HG02884 (cell line): ENCODE data around the gene KRT83.

Experiments used
- ATAC-seq: cut with Tn5 transposase; IDR thresholded peaks from one replicate; pipeline ENCODE4 v1.9.1; 2021; ENCODE audit warnings: mild to moderate bottlenecking, moderate library complexity; ENCODE audit not compliant: unreplicated experiment

The KRT83 gene

DNA sequence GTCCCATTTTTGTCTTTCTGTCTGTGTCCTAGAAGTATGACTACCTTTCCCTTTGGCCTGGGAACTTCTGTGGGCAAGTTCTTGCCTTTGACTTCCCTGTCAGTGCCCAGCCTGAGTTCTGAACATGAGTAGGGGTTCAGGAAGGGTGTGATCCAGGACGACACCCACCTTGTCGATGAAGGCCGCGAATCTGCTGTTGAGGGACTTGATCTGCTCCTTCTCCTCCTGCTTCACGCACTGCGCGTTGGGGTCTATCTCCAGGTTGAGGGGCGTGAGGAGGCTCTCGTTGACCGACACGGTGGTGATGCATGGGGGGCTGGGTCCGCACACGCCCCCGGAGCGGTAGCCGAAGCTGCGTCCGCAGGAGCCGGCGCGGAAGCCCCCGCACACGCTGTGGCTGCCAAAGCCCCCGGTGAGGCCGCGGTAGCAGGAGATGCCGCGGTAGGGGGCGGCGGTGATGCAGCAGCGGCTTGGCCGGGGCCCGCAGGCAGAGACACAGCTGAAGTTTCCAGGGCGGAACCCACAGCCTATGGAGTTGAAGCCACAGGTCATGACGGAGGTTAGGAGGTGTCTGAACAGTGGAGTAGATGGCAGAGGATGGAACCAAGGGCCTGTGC is at the start of gene KRT83:
KRT83 (minus strand) TSS at position 615 of the 617 bp plus-strand sequence; CDS start at position 552, 63 bp downstream.
- ATAC-seq = no peak

GRCh38 chr12:52369809-52370208 is 48.6 kb upstream of the KRT83 start:
- no peak for ATAC-seq

DNA sequence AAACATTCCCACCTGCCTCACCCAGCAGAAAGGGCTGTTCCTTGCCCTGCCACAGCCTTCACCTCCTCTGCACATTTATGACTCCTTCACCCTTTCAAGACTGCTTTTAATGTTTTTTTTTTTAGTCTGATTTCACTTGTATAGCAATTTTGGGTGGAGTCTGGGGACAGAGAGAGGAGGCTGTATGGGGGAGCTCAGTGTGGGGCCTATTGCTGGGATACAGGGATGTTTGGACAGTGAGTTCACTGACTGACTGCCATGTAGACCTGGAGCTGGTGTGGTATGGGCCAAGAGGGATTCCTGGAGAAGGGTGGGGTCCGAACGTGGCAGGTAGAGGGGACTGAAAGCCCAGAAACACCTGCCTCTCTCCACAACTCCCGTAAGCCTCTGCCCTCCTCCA is 48.0 kb upstream of the KRT83 start:
- no peak for ATAC-seq

DNA sequence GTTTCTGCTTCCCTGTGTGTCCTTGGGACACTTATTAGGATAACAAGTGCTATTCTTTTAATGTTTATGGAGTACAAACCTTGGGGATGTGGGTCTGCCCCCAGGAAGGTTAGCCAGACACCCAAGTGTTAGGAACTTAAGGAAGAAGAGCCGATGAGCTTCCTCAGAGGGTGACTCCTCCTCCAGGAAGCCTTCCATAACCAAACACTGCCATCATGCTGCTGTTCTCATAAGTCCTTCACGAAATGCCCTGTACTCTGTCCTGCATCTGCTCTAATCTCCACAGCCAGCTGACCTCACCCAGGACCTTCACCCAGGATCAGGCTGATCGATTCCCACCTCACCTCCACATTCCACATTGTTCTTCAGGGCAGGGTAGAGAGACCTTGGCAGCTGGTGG is 47.3 kb upstream of the KRT83 start:
- ATAC-seq = no peak

- ATAC-seq = no peak
Measured at GRCh38 chr12:52367876-52368275, 46.7 kb upstream of the KRT83 start.

- ATAC-seq = no peak
Measured at GRCh38 chr12:52366738-52367485, 45.7 kb upstream of the KRT83 start, which contains the start of gene KRT85. Gene KRT85 (minus strand): TSS chr12:52367481. CDS start chr12:52367405, 76 bp downstream.

- ATAC-seq = no peak
Measured at GRCh38 chr12:52364901-52365489, 43.8 kb upstream of the KRT83 start.

GRCh38 chr12:52364061-52364460 is 42.9 kb upstream of the KRT83 start:
- no peak for ATAC-seq

GRCh38 chr12:52363111-52363679 is 42.0 kb upstream of the KRT83 start:
- no peak for ATAC-seq

- no peak for ATAC-seq
Measured at GRCh38 chr12:52362118-52362726, 41.0 kb upstream of the KRT83 start.

DNA sequence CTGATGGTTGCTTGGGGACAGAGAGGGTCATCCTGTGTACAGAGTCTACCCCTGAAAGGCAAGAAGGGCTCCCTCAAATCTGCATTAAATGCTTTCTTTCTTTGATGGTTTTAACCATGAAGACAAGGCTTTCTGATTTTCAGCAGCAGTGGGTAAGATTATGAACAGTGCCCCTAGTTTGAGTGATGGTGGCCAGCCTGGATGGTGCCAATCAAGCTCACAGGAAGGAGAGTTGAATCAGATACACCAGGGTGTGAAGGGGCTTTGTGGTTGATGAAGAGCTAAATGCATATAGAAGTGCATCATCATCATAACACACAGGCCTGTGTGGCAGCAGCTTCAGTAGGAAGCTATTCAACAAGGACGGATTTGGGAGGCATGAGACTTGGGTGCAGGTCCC is 40.4 kb upstream of the KRT83 start:
- ATAC-seq = no peak

DNA sequence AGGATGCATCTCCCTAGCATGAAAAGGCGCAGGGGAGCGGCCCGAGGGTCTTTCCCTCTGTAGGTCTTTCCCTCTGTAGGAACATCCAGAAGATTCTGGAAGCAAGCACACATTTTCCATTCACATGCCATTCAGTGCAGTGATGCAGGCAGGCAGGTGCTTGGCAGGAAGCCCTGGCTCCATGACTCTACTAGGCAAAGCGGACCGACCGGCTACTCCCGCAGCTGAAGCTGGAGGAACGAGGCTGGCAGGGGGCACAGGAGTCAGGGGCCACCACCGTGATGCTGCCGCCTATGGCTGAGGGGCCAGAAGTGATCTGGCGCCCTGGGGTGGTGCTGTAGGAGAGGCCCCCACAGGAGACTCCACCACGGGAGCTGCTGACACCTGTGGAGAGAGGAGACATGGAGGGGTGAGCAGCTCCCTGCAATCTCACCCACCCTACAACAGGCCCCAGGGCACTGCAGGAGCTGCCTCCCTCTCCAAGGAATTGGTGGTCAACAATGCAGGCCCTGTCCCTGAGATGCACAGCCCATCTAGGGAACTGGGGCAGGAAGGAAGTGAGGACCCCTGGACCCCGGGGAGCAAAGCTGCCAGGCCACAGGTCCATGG is 39.6 kb upstream of the KRT83 start:
- no peak for ATAC-seq

- ATAC-seq = no peak
Measured at GRCh38 chr12:52360106-52360662, 39.0 kb upstream of the KRT83 start.

- no peak for ATAC-seq
Measured at GRCh38 chr12:52359621-52360061, 38.4 kb upstream of the KRT83 start.

DNA sequence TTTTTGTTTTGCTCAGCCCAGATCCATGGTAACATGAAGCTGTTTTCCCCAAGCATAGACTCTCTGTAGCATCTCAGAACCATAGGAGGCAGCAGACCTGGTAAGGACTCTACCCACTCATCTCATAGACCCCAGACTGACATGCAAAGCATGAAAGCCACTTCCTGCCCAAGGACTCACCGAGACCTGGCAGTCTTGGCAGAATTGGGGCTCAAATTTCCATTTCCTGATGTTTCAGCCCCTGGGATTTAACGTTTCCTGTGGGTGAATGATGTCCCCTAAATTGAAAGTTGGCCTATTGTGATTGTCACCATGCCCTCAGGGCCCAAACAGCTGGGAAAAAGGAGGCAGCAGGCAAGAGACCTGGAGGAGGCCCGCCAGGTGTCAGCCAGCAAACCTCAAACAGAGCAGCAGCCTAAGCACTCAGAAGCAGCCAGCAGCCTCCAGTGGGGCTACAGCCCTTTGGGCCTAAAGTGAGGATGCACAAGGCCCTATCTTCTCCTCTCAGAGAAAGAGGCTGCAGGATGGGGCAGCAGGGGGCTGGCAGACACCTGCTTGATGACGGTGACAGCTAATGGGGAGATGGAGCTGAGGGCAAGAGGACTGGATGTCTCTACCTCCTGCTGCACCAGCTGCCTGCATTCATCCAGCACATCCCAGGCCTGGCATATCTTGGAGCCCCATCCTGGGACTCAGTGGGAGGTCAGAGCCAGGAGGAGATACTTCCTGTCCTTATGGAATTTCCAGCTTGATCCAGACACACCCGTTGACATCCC is 37.6 kb upstream of the KRT83 start:
- peak; percentile 97 for ATAC-seq

- ATAC-seq = no peak
Measured at GRCh38 chr12:52356762-52357580, 35.8 kb upstream of the KRT83 start.

DNA sequence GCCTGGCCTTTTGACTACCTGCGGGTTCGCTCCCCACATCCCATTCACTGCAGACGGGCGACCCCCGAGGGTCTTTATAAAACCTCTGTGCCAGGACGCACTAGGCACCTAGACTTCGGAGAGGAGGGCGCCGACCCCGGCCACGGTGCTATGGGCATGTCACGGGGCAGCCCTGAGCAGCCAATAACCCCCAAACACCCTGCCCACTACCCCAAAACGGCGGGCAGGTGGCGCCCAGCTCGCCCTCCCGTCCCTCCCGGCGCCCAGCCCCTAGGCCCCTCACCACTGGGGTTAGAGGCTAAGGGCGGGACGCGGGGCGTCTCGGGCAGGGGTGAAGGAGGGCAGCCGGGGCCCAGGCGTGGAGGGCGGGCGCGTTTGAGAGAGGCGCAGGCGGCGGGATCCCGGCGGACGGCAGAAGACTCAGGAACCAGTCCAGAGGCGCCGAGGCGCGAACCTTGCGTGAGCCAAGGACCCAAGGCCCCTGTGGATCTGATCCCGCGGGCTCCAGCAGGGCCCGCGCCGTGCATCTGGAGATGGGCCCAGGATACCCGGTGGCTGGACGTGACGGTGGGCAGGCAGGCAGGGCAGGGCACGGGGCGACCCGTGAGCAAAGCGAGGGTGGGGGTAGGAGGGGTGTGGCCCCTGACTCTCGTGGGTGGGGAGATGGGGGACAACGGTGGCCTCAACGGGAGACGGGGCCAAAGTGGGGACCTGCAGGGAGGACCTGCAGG is 35.0 kb upstream of the KRT83 start:
- ATAC-seq = no peak

- no peak for ATAC-seq
Measured at GRCh38 chr12:52355176-52355575, 34.0 kb upstream of the KRT83 start.
